C1 segment of cervical spinal cord (tissue), 14 donors: ENCODE results near the gene PDE4A.
"Not testable (repeated sequence)": the region's sequence is repeated elsewhere in the genome, so short reads cannot be mapped to it uniquely, and the experiment has no call there.

ENCODE experiments used
- DNase-seq, 14 donors: peaks; one replicate each; lab custom pipeline; 2025; lab: John Stamatoyannopoulos, UW

PDE4A gene

DNA sequence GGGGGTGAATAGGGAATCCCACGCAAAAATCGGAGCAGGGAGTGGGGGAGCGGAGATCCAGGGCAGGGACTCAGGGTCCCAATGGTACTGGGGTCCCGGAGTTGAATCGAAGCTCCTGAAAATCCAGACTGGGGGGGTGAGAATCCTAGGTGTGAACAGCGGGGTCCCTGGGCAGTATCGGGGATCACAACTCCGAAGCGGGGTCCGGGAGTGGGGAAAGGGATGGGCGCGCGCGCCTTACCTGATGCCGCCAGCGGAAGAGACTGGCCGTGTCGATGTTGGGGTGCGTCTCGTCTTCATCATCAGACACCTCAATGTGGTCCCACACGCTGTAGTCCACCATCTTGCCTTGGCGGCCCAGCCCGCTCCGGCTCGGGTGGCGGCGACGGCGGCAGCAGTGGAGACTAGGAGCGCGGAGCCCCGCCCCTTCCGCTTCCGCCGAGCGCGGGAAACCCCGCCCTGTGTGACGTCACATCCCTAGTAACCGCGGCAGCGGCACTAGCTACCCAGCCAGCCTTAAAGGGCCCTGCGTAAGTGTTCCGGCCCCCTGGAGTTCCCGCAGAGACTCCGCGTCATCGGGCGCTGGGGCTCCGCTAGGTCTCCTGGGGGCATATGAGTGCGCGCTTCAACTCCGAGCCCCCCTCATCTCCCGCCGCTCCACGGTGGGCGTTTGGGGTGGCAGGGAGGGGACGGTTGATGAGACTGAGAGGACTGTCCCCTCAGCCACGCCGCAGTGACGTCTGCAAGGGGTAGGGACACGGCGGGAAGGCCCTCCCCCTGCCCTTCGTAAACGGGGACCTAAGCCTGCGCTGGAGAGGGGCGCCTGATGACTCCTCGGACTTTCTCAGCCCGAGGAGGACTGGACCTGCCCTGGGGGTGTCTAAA, 17.0 kb upstream of the PDE4A start, which contains the start of gene CDC37:
TSS of gene CDC37 (minus strand) at position 406 of the 885 bp plus-strand sequence. CDS start at position 343, 63 bp downstream.
- peak; percentile 56 to 94 (median 91) for DNase-seq

DNA sequence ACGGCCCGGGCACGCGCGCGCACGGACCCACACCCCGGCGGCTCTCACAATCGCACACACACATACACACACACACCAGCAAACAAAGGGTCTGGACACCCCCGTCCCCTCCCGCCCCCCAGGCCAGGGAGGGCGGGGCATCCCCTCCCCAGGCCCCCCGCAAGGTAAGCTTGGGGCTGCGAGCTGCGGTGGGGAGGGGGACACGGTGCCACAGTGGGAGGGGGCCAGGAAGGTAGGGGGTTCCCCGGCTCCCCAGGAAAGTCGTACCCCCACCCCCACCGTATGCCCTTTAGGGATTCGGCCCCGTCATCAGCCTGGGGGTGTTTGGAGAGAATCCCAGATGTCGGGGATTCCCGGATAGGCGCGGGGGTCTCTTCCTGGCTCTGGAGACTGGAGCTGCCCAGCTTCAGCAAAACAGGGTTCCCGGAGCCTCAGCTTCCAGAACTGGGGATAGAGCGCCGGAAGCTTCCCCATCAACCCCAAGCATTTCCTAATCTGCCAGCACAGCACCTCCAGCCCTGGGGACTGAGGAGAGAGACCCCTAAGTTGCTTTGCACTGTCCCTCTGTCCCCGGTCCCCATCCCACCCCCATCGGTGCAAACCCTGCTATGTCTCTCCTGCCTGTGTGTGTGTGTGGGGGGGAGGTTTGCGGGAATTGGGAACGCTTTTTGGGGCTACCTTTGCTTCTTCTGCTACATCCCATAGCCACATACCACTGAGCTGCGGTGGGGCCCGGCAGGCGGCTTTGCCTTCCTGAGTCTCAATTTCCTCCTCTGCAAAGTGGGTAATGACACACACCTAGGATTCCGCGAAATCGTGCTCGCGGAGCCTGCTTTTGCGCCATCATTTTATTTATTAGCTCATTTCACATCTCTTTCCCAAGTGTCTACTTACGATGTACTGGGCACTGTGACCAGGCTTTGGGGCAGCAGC, 15.2 kb upstream of the PDE4A start:
- peak in 1 of 14 donors; percentile 59 for DNase-seq

DNA sequence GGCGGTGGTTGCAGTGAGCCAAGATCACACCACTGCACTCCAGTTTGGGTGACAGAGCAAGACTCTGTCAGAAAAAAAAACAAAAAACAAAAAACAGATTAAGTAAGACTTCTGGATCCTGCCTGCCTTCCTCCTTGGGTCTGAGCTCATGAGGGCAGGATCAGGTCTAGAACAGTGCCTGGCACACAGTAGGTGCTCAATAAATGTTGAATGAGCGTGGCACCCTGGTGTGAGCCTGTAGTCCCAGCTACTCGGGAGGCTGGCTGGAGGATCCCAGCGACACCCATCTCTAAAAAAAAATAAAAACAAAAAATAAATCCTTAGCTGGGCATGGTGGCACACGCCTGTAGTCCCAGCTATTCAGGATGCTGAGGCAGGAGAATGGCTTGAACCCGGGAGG, 14.1 kb upstream of the PDE4A start:
- no peak for DNase-seq

DNA sequence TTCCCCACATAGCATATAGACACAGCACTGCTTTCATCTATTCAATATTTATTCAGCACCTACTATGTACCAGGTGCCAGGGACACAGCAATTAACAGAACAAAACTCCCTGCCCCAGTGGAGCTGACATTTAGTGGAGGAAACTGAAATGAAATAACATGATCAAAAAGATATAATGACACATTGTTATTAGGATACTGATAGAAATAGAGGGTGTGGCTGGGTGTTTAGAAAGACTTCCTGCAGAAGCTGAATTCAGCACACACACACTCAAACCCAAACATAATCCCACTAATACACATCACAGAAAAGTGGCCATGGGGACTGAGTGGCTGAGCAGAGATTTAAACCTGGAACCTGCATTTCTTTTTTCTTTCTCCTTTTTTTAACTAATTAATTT, 13.2 kb upstream of the PDE4A start:
- DNase-seq = no peak

DNA sequence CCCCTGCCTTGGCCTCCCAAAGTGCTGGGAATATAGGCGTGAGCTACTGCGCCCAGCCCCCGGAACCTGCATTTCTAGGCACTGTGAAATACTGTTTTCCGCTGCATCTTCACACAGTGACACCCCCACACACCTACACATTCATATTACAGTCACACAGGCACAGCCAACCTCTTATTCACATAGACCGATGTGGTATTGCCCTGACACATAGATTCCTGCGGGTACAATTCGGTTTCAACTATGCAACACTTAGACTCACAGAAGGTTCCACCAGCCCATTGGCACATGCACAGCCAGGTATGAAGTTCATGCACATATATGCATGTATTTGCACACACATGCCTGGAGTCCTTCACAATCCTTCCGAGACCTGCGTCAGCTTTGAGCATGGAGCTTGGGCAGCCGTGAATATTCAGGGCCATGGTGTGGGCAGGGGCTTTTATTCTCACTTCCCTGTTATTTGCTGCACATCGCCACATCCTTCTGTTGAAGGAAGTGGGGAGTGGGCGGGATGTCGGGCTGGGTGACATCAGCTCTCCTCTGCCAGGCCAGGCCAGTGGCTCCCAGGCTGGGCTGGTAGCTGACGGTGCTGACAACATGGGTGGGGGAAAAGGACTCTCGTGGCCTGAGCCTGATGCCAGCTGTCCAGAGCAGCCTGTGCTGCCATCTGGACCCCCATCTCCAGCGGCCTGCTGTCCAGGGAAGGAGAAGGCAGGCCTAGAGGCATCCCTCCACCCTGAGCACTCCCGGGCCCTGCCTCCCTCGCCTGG, 11.6 kb upstream of the PDE4A start:
- peak in 8 of 14 donors; percentile 16 to 51 (median 32) for DNase-seq

DNA sequence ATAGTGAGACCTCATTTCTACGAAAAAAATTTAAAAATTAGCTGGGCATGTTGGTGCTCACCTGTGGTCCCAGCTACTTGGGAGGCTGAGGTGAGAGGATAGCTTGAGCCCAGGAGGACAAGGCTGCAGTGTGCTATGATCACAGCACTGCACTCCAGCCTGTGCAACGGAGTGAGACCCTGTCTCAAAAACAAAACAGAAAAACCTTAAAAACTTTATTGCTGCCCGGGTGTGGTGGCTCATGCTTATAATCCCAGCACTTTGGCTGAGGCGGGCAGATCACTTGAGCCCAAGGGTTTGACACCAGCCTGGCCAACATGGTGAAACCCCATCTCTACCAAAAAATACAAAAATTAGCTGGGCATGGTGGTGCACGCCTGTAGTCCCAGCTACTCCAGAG, 9.1 kb upstream of the PDE4A start:
- not testable (repeated sequence) for DNase-seq

DNA sequence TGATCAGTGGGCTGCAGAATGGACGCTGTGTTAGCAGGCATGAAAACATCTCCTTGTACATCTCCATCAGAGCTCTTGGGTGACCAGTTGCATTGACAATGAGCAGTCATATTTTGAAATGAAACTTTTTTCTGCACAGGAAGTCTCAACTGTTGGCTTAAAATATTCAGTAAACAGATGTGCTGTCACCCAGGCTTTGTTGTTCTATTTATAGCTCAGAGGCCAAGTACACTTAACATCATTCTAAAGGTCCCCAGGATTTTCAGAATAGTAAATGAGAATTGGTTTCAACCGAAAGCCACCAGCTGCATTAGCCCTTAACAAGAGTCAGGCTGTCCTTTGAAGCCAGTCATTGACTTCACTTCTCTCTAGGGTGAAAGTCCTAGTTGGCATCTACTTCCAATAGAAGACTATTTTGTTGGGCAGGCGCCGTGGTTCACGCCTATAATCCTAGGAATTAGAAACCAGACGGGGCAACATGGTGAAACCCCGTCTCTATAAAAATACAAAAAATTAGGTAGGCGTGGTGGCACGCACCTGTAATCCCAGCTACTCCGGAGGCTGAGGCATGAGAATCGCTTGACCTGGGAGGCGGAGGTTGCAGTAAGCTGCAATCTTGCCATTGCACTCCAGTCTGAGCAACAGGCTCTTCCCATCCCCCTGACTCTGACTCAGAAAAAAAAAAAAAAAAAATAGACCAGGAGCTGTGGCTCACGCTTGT, 7.9 kb upstream of the PDE4A start:
- no peak for DNase-seq

DNA sequence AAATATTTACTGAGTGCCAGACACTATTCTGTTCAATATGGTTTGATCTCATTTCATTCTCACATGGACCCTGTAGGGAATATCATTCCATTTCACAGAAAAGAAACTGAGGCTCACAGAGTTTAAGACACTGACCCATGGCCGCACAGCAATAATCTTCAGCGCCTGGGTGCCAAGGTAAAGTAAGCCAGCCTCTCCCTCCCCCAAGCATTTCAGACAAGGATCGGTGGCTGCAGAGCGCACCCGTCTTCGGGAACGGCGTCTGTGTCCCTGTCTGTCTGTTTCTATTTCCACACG, 4.3 kb upstream of the PDE4A start:
- no peak for DNase-seq

DNA sequence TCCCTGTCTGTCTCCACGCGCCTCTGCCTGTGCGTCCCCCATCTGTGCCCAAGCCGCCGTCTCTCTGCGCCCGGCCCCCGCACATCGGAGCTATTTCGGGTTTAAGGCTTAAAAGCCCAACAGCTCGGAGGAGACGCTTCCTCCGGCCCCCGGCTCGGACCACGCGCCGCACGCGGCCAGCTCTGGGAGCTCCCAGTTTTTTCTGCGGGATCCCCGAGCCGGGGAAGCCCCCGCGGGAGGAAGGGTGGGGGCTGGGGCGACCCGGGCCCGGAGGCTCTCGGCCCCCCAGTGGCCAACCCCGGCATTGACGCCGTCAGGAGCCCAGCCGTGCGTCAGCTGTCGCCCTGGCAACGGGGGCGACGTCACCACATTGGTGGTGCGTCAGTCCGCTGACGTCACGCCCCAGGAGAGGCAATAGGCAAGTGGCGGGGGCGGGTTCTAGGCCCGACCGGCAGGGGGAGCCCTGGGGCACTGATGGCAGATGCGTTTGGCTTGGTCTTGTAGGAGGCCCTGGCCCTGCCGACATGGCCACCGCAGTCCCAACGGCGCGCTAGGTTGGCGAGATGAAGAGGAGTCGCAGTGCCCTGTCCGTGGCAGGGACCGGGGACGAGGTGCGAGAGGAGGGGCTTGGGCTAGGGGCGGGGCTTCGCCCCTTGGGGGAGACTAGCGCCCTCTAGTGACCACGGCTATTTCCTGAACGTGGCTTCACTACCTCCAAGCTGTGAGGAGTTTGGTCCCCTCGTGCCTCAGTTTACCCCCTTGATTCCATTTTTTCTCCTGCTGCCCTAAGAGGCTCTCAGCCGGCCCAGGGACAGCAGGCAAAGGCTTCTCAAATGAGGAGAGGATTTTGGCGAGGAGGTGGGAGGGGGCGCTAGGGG, 3.7 kb upstream of the PDE4A start:
- peak in 11 of 14 donors; percentile 26 to 69 (median 44) for DNase-seq

DNA sequence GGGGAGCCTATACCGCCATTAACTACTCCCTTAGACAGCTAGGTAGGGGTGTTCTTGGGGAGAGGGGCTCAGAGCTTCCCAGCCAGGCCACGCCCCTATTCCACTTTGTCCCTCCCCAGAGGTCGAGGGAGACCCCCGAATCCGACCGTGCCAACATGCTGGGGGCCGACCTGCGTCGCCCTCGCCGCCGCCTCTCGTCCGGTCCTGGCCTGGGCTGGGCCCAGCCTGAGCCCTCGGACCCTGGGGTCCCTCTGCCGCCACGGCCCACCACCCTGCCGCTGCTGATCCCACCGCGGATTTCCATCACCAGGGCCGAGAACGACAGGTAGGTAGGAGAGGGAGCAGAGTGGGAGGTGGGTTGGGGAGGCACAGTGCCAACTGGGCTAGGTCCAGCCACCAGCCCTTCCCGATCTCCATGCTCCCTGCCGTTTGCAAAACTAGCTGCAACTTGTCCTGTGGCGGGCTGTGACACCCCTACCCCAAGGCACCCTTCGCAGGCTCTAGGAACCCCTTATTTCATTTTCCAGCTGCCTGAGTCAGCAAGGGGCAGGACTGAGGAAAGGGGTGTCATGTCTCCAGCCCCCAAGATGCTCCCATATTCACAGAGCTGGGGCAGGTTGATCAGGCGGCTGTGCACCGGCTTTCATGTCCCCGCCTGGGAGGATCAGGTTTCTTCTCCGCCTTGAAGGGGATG, 2.6 kb upstream of the PDE4A start:
- DNase-seq = no peak

DNA sequence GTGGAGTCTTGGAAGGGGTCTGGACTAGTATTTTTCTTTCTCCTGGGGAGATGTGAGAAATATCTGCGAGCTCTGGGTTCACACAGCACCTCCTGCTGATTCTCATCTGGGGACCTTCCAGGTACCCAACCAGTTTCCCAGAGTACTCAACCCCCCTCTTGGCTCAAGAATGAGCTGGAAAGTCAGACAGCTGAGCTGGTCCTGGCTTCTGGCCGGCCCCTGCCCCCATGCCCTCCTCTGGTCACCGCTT, 2.2 kb upstream of the PDE4A start:
- DNase-seq = no peak

DNA sequence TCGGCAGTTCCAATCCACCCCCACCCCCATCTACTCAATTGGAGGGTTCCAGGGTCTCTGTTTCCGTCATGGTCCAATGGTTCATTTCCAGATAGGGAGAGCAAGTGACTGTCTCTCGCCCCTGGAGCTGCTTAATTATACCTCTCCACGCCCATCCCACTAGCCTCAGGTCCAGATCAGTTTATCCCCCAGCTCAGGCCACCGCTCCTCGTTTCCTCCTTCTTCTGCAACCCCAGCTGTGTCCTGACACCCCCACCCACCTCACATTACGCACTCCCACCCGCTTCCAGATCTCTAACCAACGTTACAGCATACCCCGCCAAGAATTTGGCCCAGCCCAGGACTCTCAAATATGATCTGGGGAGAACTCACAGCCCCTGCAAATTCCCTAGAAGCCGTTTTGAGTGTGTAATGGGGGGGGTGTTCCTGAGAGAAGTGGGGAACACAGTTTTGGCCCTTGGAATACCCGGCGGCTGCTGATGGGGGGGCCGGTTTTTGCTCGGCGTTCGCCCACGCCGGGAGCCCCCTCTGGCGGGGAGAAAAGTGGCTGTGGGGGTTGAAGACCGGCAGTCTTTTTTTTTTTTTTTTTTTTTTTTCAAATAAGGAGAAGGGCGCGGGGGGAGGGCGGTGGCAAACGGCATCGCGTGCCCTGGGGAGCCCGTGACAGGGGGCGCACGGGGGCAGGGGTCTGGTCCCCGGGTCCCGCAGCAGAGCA, 1.7 kb upstream of the PDE4A start:
- no peak for DNase-seq

DNA sequence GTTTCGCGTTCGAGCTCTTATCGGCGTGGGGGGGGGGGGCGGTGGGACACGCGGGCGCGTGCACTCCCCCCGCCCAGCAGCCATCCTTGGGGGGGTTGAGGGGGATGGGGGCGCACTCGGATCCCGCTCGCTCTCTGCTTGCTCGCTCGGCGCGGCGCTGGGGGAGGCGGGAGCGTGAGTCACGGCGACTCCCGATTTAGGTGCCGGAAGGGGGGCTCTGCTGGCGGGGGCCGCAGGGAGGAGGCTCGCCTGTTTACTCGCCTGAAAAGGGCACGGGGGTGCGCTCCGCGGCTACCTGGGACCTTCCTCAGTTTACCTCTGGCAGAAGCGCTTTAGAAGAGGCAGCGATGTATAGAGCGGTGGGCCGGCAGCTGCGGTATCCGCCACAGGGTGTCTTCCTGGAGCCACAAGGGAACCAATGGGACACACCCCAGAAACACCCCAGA, 1.1 kb upstream of the PDE4A start:
- DNase-seq = no peak

DNA sequence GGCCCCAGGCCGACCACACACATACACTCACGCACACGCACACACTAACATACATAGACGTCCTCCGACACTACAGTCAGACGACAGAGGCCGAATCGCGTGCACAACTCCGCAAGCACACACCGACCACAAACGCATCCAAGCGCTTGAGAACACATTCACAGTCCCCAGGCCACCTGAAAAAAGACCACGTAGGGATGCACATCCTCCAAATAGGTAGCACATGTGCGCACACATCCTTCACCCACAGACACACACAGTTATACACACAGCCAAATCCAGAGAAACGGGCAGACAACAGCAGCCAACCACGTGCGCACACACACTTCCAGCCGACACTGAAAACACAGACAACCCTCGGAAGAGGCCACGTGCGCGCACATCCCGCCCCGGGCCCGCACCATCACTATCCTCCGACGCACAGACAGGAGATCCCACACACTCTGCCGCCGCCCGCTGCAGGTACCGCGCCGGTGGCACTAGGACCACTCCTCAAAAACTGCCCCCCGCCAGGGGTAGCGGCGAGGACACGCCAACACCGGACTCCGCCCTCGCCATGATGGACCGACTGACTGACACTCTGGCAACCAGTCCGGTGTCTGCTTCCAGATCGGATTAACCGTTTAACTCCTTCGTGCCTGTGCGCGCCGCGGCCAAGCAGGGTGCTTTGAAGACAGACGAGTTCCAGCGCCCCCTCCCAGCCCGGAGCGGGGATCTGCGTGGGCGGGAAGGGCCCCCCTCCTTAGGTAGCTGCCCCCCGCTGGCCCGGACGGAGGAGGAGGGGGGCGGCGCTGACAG, 493 bp upstream of the PDE4A start:
- DNase-seq = no peak

DNA sequence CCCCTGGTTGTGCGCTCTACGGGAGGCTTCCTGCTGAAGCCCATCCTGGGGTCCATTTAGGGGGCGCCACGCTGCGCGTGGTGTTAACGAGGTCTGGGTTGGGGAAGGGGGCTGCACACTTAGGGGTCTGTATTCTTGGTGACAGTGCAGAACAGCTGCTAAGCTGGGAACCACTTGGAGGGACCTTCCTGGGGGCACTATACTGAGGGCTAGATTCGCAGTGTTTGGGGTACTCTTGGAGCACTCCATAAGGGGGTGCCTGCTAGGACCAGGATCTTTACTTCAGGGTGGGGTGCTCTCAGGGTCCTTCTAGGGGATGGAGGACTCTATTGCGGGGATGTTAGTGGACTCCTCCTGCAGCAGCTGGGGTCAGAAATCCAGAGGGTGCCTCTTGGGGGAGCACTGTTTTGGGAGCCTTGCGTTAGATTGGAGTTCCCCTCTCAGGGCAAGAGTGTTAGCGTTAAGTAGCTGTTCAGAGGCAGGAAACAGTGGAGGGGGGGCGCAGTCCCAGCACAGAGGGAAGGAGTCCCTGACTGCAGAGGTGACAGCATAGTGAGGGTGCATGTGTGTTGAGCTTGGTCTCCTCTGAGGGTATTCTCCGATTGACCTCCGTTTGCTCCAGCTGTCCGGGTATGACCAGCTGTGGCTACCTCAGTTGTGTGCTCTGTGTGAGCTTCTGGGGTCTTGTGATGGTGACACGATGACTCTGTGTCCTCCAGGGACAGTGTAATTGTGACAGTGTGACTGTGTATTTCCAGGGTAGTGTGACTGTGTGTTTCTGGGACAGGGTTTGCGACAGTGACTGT, 1.1 kb downstream of the PDE4A start:
- DNase-seq = no peak

DNA sequence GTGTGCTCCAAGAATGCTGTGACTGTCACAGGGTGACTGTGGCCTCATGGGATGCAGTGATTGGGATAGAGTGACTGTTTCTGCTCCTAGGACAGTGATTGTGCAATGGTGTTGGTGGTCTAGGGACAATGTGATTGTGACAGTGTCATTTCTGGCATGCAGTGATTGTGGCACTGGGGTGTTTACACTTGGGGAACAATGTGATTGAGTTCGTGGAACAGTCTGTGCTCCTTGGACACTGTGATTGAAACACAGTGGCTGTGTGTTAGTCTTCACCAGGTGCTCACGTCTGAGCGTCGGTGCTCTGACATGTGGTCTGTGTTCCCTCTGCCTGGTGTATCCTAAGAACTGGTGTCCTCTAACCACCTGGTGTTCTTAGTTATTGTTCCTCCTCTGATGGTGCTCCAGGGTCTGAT, 1.7 kb downstream of the PDE4A start:
- no peak for DNase-seq

DNA sequence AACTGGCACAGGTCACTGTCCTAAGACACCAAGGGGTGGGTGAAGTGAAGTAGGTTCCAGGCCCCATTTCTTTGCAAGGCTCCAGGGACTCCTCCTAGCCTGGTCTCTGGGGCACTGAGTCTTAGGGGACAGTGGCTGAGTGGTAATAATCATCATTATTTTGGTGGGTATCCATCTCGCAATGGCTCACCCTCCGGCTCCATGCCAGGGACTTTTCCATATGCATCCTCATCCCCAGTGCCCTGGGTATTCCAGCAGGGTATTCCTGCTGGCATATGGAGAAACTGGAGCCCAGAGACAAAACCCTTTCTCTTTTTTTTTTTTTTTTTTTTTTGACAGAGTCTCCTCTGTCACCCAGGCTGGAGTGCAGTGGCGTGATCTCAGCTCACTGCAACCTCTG, 2.5 kb downstream of the PDE4A start:
- DNase-seq = no peak
